OCI-LY7 (cell line): Measurements from ENCODE around the gene PSMA2. TPM values are rescaled to one million over a fixed set of nuclear protein-coding genes. Genes with fewer than 3 reads are reported as not detected.

Experiments used
- Bru-seq: library from RNA; stranded (reverse); fragments of 400-500 nt; gene quantifications from one replicate; lab custom pipeline; 2021; lab: Mats Ljungman, UMichigan
- BruChase-seq, 2 experiments: library from RNA; stranded (reverse); fragments of 400-500 nt; gene quantifications; one replicate each; lab custom pipeline; 2021; lab: Mats Ljungman, UMichigan
- BruUV-seq: library from RNA; stranded (reverse); fragments of 400-500 nt; replicated peaks from 2 replicates; lab custom pipeline; 2021; lab: Mats Ljungman, UMichigan
- CTCF ChIA-PET: fragments of 300-600 bp; sonication (Branson Sonifier 250); formaldehyde crosslinking; loops from one replicate; lab custom pipeline; 2022; ENCODE audit warnings: antibody characterized with exemption; ENCODE audit not compliant: unreplicated experiment; lab: Charles Lee
- POLR2A ChIA-PET: fragments of 300-600 bp; sonication (Branson Sonifier 250); formaldehyde crosslinking; loops from one replicate; lab custom pipeline; 2022; ENCODE audit warnings: antibody characterized with exemption; lab: Charles Lee
- DNase-seq: peaks from one replicate; pipeline ENCODE4 v3.0.0-alpha.2; 2015; ENCODE audit warnings: low spot score
- H2AFZ ChIP-seq: fragments of 200-600 bp; sonication (generic), shearing (Covaris generic); 2 replicates; pipeline ENCODE4 v1.6.1; 2014; ENCODE audit warnings: mild to moderate bottlenecking, antibody characterized with exemption, low read length, moderate library complexity
- H3K27ac ChIP-seq: fragments of 200-600 bp; sonication (generic); 2 replicates; pipeline ENCODE4 v1.5.1; 2014; ENCODE audit warnings: mixed run types, low read depth, mild to moderate bottlenecking, moderate library complexity, low read length, inconsistent platforms; ENCODE audit not compliant: poor library complexity, severe bottlenecking
- H3K36me3 ChIP-seq: fragments of 200-600 bp; sonication (generic); 2 replicates; pipeline ENCODE4 v1.6.1; 2014; ENCODE audit warnings: mild to moderate bottlenecking, antibody characterized with exemption, low read length, moderate library complexity, mixed read lengths; ENCODE audit not compliant: insufficient read depth
- H3K4me1 ChIP-seq: fragments of 200-600 bp; sonication (generic); 2 replicates; pipeline ENCODE4 v1.5.1; 2014; ENCODE audit warnings: mild to moderate bottlenecking, low read length; ENCODE audit not compliant: insufficient read depth, poor library complexity, severe bottlenecking
- H3K4me2 ChIP-seq: fragments of 200-600 bp; sonication (generic); 2 replicates; pipeline ENCODE4 v1.6.1; 2014; ENCODE audit warnings: mild to moderate bottlenecking, low read length
- H3K4me3 ChIP-seq: fragments of 200-600 bp; sonication (generic); 2 replicates; pipeline ENCODE4 v1.5.1; 2014; ENCODE audit warnings: mild to moderate bottlenecking, low read depth, low read length; ENCODE audit not compliant: poor library complexity, severe bottlenecking
- H3K79me2 ChIP-seq: fragments of 200-600 bp; sonication (generic); 2 replicates; pipeline ENCODE4 v1.6.1; 2016; ENCODE audit warnings: low read depth, mild to moderate bottlenecking, low read length, moderate library complexity, mixed read lengths; ENCODE audit not compliant: insufficient read depth
- H3K9me2 ChIP-seq: fragments of 200-600 bp; sonication (generic); 2 replicates; pipeline ENCODE4 v1.6.1; 2016; ENCODE audit warnings: mild to moderate bottlenecking, low read length, mixed read lengths; ENCODE audit not compliant: insufficient read depth
- H3K9me3 ChIP-seq: fragments of 200-600 bp; sonication (generic); 2 replicates; pipeline ENCODE4 v1.6.1; 2014; ENCODE audit warnings: mild to moderate bottlenecking, mixed run types, low read length, mixed read lengths
- H4K20me1 ChIP-seq: fragments of 200-600 bp; sonication (generic); 2 replicates; pipeline ENCODE4 v1.6.1; 2014; ENCODE audit warnings: mild to moderate bottlenecking, antibody characterized with exemption, low read length, moderate library complexity, mixed read lengths; ENCODE audit not compliant: insufficient read depth
- CTCF ChIP-seq: fragments of 200-600 bp; sonication (generic); conservative IDR thresholded peaks from 2 replicates; pipeline ENCODE4 v1.5.1; 2014; ENCODE audit warnings: mild to moderate bottlenecking, antibody characterized with exemption, low read length, moderate library complexity, mixed read lengths
- EZH2phosphoT487 ChIP-seq: fragments of 200-600 bp; sonication (generic); IDR thresholded peaks from 2 replicates; pipeline ENCODE4 v1.6.1; 2018; ENCODE audit warnings: low read depth, borderline replicate concordance, mild to moderate bottlenecking, mixed run types, antibody characterized with exemption, low read length, moderate library complexity, mixed read lengths
- intact Hi-C: fragments of 100-400 bp; cut with micrococcal nuclease; formaldehyde crosslinking; loops from one replicate; pipeline ENCODE4 v1.10.0; 2022; ENCODE audit not compliant: unreplicated experiment
- long read RNA-seq: library from polyadenylated mRNA; stranded (forward); transcript quantifications from one replicate; pipeline ENCODE4 v2.0.0, GENCODE V29; 2022
- total RNA-seq, 2 experiments: library from RNA; depleted of rRNA in 1 of 2; stranded (reverse); fragments of >200 nt in 1 of 2; shearing (Covaris generic) in 1 of 2; gene quantifications; 2 replicates each; pipeline ENCODE4 v1.2.3, GENCODE V29; 2014 to 2022

PSMA2 gene
- 40.2 and 45.7 TPM in 2 replicates for total RNA-seq (2014; rRNA removed; shearing (Covaris generic))
- total RNA-seq (2022), result 101 and 145 TPM in 2 replicates
- percentile 95 among the genes with signal in this experiment for Bru-seq, nascent RNA
- BruChase-seq, experiment 1, labeled RNA remaining after a 6-hour chase, result percentile 99 among the genes with signal in this experiment
- BruChase-seq, experiment 2, labeled RNA remaining after a 2-hour chase, result percentile 96 among the genes with signal in this experiment
- long read RNA-seq, transcript PSMA2-201 (8 exons, 1,487 nt), result major isoform, 800 of 824 reads
- long read RNA-seq, transcript PSMA2-203 (9 exons, 1,453 nt), result minor isoform, 8 of 824 reads
- long read RNA-seq, partial matches to known transcripts, result 13 of 824 reads
- long read RNA-seq, other reads (novel, unspliced or antisense), result 0 of 824 reads

- H3K79me2 ChIP-seq, result peaks cover 75% of the 10 kb centered on the region
- peak within 1 kb of the TSS; percentile 58 for H3K27ac ChIP-seq
- TSS peak; percentile 79 for BruUV-seq
- peak within 1 kb of the TSS; percentile 93 for H3K4me2 ChIP-seq
- H3K36me3 ChIP-seq, result peaks cover 62% of the 10 kb centered on the region
- no peaks in the 10 kb centered on the region for H3K9me2 ChIP-seq
- peak within 1 kb of the TSS; percentile 65; the same call in 1 of the 2 replicates for H2AFZ ChIP-seq
- peak; percentile 98 for DNase-seq
- peak within 1 kb of the TSS; percentile 96 for H3K4me3 ChIP-seq
- ChIA-PET CTCF (no interaction called here), POLR2A (interaction anchor here (0.8 to 4.6 kb wide), 13 partner anchors 9 to 319 kb away, joined by 3 to 25 read pairs (median 5); partner anchors contain the start of gene C7orf25)
- no peak for TF ChIP-seq CTCF
- TF ChIP-seq EZH2phosphoT487, result no peak
- intact Hi-C loops, result loop anchor here (2.0 to 10.0 kb wide), 2 partner anchors 43 to 653 kb away; partner anchors contain the start of gene STK17A
- peaks cover 41% of the 10 kb centered on the region for H3K4me1 ChIP-seq
- H4K20me1 ChIP-seq, result peaks cover 35% of the 10 kb centered on the region
- H3K9me3 ChIP-seq, result no peaks in the 10 kb centered on the region
Observed at GRCh38 chr7:42931834-42932651, at the start of gene PSMA2, which contains the start of gene MRPL32. TSS of gene PSMA2 (minus strand) at chr7:42932174. CDS start at chr7:42932158, 16 bp downstream. TSS of gene MRPL32 (plus strand) at chr7:42932376. CDS start at chr7:42932387, 11 bp downstream.

- Histone ChIP-seq H3K36me3 (no peaks in the 10 kb centered on the region), H3K9me3 (no peaks in the 10 kb centered on the region), H3K4me2 (no peak overlapping the region), H2AFZ (no peak overlapping the region), H3K4me1 (no peaks in the 10 kb centered on the region), H3K4me3 (no peak overlapping the region), H3K9me2 (no peaks in the 10 kb centered on the region), H3K27ac (no peak overlapping the region), H3K79me2 (no peaks in the 10 kb centered on the region), H4K20me1 (no peaks in the 10 kb centered on the region)
- ChIA-PET CTCF (no interaction called here), POLR2A (interaction anchor here (0.6 kb wide), 1 partner anchor 1529 kb away, joined by 4 read pairs; no protein-coding TSS in a partner anchor)
- TF ChIP-seq CTCF (no peak), EZH2phosphoT487 (no peak)
- intact Hi-C loops, result no loop called here
- no peak for DNase-seq
- no TSS peak for BruUV-seq
Observed at GRCh38 chr7:42981601-42982000, 49.6 kb upstream of the PSMA2 start.
